Measurements from ENCODE around the gene UFL1.

DNA sequence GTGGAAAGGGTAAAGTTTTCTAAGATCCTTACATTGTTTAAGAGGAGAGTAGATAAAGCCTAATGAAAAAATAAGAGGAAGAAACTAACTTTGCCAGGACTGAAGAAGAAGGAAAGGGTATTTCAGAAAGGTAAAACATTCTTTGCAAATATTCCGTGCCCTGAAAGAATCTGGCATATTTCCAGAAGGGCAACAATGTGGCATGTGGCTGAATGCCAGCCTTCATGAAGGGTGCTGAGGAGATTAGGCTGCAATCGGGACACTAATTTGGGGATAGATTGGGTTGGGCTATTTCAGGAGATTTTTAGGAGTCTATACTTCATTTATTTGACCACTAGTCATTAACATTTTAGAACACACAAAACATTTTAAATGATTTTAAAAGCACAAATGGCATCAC lies 16.2 kb upstream of the UFL1 start:
- TF ChIP-seq EZH2 (IDR thresholded peaks at IDR 0.05; ENCODE audit: insufficient read depth, poor library complexity, severe bottlenecking) (no peak), EZH2phosphoT487 (IDR thresholded peaks at IDR 0.05; ENCODE audit: insufficient read depth, low read depth) (no peak)

Measured in GM23248 (cell line).